ENCODE results near the gene RFX2. TPM values are rescaled to one million over a fixed set of nuclear protein-coding genes. Genes with fewer than 3 reads are reported as not detected.
A peak's percentile ranks its signal among the peaks of the same experiment; 100 is the strongest.
"Not testable (repeated sequence)": the region's sequence is repeated elsewhere in the genome, so short reads cannot be mapped to it uniquely, and the experiment has no call there.

RFX2 gene
- total RNA-seq, 1 donor from 2014 or later: 4.4 TPM

DNA sequence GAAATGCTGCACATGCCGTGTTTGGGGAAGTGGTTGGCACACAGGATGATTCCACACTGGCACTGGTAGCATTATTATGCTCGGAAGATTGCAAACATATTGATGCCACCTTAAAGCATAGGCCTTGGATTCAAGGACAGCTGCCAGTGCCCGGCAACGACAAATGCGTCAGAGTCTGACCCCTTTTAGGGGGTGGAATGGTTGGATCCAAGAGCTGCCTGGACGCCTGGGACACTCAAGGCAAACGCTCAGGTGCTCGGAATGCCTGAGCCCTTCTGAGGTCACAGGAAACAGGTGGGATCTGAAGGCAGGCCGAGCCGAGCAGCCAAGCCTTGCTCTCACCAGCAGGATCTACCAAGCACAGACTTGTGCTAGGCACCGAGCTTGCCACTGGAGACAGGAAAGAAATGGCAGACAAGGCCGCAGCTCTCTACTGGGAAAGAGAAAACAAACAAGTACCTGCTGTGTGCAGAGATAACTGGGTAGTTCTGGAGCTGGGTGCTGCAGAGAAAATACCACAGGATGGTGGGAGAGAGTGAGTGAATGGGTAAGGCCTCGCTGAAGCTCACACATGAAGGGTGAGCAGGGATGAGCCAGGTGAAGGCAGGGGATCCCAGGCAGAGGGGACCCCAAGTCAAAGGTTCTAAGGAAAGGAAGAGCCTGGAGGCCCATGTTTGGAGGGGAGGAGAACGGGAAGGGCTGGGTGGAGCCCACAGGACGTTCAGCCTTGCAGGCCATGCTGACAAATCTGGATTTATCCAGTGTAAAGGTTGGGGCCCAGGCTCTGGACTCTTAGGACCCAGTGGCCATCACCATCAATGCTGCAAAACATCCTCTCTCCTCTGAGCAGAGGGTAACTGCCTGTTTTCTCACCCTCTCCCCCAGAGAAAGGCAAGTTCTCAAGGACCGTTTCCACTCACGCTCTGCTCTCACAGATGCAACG lies 141.6 kb downstream of the RFX2 start:
- peak; percentile 73 for DNase-seq

DNA sequence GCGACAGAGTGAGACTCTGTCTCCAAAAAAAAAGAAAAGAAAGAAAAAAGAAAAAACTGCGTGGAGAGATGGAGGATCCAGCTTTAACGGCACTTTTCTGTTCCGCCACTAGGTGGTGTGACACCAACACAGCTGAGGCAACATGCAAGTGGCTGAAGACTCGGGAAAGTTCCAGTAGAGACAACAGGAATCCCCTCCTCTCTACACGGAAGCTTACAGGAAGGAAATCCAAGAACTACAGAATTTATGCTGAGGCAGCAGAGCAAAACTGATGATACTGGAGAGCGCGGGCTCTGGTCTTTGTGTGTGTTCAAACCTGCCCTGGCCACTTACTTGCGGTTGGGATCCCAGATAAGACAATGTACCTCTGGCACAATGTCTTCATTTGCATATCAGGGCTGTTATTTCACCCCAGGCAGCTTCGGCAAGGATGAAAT lies 142.3 kb downstream of the RFX2 start:
- peak; percentile 88 for DNase-seq

DNA sequence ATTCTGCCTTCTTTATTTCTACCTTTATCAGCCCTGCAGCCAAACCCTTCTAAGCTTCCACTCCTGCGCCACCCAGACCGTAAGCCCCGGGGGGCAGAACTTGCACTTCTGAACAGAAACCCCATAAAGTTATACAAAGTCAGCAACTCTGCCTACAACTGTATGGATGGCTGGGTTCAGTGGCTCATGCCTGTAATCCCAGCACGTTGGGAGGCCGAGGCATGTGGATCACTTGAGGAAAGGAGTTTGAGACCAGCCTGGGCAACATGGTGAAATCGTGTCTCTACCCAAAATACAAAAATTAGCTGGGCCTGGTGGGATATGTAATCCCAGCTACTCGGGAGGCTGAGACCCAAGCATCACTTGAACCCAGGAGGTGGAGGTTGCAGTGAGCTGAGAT lies 142.7 kb downstream of the RFX2 start:
- no peak for DNase-seq

DNA sequence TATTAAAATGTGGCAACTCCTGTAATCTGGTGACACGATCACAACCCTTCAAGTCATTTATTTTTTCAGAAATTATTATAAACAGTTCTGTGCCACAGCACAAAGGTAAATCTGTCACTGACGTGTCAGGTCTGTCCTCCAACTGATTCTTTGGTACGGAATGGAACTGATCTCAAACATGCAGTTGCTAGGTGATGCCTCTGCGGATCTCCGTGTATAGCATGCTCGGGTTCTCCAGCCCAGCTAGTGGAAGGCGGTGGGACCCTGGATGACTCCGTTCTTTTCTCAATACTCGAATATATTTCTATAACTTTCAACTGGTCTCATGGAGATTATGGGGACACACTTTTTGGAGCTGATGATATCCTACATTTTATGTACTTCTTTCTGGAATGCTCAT lies 143.4 kb downstream of the RFX2 start:
- no peak for DNase-seq

DNA sequence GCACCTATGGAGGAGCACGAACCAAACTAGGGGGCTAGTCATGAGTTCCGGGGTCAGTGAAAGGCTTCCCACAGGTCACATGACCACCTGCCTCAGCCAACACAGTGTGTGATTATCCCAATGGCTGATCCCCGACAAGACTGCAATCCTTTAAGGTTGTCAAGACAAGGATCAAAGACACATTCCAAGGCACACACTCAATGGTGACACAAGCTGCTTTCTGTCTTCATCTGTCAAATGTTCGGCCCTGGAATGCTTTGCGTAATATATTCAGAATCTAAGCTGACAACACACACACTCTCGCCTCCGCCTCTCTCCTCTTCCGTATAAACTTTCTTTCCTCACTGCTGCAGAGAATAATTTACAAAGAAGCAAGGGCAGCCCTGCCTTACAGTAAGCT lies 144.1 kb downstream of the RFX2 start:
- DNase-seq: no peak

DNA sequence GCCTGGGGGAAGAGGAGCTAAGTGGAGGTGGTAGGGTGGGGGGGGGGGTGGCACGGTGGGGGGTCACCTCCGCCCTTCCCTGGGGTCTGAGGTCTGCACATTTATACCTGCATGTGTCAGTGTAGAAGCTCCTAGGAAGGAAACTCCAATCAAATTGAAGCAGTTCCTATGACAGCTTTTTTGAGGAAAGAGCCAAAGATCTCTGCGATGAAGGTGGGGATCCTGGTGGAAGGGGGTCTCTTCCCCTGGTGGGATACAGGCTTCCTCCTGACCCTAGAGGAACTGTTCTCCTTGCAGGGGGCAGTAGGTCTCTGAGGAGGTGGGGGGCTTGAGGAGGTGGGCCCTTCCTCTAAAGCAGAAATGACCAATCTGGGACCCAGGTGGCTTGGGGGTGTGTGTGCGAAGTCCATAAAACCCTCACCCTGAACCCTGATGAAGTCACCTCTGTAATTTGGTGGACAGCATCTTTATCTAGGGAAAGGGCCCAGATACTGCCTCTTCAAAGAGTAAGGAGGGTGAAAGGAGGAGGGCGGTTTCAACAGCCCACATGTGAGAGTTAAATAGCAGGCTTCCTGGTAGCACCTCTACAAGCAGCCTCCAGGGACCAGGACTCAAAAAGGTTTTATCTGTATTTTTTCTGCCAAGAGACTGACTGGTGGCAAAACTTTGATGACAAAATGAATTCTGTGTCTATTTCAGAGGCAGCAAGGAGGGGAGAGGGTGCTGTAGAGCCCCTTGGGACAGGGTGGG lies 145.3 kb downstream of the RFX2 start:
- DNase-seq: no peak

DNA sequence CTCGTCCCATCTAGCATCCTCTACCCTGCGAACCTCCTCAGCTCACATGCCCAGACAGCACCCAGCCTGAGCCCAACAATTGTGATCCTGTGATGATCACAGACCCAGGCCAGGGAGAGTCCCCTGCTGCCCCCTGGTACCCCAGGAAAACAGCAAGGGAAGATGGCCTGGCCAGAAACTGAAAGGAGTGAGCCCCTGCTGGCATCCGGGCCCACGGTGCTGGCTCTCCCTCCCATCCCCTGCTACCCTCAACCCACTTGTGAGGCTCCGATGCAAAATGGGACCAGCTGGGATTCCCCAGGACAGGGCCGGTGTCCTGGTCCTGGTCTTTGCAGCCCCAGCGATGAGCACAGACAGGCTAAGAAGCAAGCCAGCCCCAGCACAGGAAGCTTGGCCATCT lies 146.4 kb downstream of the RFX2 start:
- no peak for DNase-seq

DNA sequence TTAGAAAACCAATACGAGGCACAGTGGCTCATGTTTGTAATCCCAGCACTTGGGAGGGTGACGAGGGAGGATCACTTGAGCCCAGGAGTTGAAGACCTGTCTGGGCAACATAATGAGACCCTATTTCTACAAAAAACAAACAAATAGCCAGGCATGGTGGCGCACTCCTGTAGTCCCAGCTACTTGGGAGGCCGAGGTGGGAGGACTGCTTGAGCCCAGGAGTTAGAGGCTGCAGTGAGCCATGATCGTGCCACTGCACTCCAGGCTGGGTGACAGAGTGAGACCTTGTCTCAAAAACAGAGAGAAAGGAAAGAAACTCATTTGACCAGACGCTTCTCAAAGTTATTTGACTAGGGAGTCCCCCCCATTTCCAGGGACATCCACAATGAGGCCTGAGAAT lies 147.0 kb downstream of the RFX2 start:
- not testable (repeated sequence) for DNase-seq

DNA sequence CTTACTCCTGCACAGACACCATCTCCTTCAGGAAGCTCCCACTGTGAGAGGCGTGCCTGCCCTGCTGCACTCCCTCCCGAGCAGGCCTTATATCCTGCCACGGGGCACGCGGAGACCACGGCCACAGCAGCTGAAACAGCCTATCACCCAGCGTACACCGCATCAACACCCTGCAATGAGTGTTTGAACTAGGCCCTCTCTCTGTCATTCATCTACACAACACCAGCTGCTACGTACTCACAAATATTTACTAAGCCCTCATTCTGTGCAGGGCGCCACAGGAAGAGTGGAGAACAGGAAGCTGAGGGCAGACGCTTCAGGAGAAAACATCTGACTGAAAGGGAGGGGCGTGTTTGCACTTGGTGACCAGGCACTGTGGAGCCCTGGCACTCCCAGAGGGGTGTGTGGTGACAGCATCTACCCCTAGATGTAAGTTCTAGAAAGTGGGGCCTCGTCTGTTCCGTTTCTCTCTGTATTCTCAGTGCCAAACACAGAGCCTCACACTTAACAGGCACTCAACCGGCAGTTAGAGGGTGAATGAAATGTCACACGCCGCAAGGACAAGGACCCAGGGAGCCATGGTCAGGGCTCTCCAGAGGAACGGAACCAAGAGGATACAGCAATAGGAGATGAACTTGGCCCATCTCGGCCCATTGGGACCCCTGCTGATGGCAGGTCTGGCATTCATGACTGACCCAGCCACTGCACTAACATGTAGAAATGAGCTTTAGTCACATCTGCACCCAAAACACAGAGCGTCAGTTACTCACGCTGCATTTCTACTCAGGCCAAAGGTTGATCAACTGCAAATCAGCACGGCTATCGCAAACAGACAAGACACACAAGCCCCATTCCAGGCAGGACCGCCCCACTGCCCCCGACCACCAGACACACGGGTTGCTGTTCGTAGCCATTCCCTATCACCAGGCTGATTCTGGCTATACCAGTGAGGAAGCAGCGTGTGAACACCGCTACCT lies 148.0 kb downstream of the RFX2 start:
- DNase-seq: peak; percentile 79

DNA sequence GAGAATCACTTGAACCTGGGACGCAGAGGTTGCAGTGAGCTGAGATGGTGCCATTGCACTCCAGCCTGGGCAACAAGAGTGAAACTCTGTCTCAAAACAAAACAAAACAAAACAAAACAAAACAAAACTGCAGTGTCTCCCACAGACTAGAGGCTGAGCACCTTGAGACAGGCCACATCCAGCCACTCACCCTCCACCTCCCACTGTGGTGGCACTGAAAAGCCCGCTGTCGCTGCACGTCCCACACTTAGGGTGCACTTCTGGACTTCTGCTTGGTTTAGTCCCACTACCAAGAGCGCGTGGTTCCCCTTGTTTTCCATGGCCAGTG lies 148.7 kb downstream of the RFX2 start:
- not testable (repeated sequence) for DNase-seq

DNA sequence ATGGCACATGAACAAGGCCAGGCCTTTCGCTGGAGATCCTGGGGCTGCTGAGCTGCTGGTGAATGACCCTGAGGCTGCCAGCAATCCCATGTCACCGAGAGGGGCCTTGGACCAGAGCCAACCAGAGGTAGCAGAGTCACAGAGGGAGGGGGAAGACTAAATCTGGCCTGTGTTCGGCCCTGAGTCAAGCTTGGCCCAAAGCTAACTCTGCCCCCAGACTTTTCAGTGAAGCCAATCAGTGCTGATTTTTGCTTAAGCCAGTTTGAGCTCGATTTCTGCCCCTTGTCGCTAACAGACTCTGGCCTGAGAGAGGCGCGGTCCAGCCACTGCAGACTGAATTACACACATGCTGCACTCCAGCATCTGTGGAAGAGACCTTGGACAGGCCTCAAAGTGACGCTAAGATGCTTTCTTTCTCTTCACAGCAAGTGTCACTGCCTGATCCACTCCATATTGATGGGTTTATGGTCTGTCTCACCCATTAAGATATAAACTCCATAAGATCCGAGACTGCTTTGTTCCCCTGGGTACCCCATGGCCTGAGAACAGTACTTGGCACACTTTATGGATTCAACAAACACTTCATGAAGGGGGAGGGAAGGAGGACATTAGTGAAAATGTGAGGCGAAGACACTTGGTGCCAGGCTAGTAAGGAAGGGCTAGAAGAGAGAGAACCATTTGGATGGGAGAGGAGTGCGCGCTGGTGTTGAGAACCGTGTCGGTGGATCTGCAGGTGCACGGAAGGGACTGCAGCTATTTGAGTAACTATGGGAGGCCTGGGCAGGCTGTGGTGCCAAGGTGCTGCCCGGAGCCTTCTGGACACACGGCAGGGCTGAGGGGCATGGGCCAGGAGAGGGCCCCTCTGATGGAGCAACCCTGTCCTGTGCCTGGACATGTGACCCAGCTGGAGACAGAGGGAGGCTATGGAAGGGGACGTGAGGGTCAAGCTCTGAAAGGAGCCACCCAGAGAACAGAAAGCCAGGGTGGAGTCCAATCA lies 150.0 kb downstream of the RFX2 start:
- DNase-seq: no peak

DNA sequence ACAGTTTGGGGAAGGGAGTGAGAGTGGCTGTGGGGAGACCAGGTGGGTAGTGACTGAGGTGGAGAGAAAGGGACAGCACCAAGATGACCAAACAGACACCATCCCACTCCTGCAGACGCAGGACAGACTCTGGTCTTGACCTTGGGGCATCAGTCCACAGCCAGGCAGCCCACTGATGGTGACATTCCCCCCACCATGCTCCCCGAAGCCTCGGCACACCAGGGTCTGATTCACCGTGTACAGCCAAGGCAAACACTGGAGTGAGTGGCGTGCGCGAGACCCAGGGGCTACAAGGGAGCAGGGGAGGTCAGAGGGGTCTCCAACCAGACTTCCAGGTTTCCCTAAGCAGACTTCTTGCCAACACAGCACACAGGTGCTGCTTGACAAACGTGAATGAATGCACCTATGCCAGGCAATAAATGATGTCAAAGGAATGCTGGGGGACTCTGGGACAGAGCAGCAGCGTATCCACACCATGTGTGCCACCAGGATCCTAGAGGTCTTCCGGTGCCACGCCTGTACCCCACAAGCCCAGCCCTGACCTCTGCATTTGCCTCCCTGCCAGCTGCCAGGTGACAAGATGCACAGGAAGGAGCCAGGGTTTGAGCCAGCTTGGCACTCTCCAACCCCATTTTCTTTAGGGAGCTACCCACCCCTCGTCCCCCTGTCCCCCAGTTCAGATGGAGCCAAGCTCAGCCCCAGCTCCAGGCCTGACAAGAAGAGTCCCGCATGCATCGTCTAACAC lies 150.9 kb downstream of the RFX2 start:
- DNase-seq: no peak

DNA sequence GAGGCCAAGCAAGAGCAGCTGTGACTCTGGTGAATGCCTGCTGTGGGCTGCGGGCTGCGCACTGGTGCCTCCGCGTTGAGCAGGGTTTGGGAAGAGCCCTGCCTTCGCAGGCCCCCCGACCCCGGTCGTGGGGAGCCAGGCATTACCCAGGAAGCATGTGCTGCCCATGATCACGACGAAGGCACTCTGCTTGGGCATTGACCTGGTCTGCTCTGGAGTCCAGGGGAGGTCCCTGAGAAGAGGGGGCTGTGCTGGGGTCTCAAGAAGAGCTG lies 151.5 kb downstream of the RFX2 start:
- DNase-seq: no peak

DNA sequence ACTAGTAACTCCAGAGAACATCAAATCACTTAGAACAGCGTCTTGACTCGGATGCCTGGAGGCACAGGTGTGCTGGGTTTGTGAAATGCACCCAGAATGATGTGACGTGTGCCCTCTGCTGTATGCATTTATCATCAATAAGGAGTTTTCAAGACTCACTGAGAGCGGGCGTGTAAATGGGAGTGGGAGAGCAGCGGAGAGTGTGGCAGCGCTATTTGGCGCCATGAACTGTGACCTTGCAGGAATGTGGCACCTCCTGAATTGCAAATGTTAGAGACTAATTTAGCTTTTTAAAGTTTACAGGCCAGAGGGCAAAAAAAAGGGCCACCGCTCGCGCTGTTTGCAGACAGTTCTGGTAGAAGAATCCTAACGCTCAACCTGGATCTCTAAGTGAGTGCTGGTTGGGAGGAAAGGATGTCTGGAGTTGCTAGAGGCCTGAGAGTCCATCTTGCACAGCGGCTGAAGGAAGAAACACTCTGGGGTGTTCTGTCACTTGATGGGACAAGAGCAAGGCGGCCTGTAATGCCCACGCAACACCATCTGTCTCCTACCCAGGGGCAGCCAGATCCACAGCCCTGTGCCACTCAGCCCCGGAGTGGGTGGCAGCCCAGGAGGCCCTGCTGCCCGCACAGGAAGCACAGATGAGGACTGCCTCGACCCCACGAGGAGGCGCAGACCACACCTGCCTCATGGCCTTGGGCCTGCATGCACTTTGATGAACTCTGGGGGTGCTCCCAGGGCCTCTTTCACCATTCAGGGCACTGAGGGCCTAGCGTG lies 152.0 kb downstream of the RFX2 start:
- no peak for DNase-seq

DNA sequence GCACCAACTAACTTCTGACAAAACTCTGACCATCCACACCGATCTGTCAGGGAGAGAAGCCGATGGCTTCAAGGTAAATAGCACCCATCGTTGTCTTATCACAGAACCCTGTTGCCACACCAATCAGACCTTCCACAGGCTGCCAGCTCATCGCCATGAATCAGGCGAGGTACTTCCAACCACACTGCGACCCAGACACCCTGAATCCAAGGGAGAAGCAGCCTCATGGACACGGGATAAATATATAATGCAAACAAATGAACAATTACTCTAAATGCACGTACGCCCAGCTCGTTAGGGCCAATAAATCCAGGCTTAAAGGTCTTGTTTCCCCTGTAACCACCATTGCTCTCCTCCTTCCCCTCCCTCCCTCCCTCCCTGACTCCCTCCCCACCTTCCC lies 153.1 kb downstream of the RFX2 start:
- no peak for DNase-seq

DNA sequence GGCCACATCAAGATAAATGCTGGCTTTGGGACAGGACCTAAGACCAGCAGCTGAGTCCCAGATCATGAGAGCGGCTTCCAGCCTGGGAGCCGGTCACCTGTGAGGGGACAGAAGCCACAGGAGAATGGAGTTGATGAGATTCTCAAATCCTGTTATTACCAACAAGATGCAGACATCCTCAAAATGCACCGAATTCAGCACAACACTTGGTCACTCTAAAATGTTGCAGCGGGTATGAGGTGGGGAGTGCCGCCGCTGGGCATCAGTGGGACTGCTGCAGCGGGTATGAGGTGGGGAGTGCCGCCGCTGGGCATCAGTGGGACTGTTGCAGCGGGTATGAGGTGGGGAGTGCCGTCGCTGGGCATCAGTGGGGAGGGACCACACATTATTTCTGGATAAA lies 153.6 kb downstream of the RFX2 start:
- no peak for DNase-seq

DNA sequence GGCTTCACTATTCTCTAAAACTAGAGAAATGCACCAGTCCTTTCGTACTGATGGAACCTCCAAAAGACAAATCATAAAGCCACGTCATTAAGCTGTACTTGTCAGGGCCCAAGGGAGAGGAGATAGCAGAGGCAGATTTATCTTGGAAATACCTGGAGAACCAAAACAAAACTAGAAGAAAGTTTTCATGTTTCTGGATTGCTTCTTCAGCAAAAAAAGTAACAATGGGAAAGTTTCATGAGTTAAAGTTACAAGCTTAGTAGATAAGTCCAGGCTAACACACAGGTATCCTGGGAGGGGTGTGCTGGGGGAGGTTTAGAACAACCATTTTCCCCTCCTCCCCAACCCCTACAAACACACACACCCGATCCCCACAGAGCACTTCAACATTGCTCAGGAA lies 154.0 kb downstream of the RFX2 start:
- DNase-seq: no peak

DNA sequence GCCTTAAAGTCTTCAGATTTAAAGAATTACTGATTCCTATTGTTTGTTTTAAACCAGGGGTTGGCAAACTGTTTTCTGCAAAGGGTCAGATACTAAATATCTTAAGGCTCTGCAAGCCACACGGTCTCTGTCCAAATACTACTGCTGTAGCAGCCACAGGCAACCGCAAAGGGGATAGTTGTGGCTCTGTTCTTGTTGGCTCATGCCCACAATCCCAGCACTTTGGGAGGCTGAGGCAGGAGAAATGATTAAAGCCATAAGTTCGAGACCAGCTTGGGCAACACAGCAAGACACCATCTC lies 154.7 kb downstream of the RFX2 start:
- no peak for DNase-seq

DNA sequence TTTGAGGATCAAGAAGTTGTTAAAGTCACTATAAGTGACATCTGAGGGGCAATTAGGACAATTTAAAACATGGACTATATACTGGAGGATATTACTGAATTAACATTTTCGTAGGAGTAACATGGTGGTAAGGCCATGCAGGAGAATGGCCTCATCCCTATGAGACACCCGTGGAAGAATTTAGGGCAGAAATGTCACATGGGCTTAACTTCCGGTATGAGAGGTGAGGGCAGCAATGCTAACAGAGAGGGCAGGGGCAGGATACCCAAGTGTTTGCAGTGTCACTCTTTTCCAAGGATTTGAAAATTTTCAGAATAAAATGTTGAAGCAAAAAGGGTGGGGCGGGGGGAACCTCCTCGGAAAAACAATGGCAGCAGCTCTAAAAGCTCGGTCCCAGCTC lies 156.0 kb downstream of the RFX2 start:
- DNase-seq: no peak

DNA sequence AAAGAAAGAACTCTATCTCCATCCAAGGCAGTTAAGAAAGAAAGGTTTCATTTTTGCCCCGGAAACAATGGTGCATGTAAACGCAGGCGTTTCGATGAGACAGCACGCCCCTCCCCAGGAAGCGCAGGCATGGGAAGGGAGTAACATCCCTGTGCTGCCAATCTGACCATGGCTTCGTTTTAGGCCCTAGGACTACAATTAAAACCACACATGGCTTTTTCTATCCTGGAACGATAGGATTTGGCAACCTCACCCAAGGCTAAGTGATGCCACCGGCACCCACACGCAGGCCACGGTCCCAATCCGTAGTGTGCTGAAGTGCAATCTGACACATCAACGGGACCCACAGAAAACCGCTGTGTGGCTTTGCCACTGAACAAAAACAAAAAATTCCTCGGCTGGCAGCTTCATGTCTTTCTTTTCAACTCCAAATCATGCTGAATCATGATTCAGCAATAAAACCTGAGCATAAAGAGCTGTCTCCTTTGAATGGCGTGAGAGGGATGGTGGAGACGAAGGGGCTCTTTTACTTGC lies 156.6 kb downstream of the RFX2 start:
- DNase-seq: peak; percentile 33

Data from dermis blood vessel endothelial cell (primary cell).